Osteoblast (primary cell): ENCODE results near the gene CCNT2. TPM values are rescaled to one million over a fixed set of nuclear protein-coding genes. Genes with fewer than 3 reads are reported as not detected.

Source experiments
- DNase-seq: peaks from one replicate; pipeline ENCODE4 v3.0.0; 2011; ENCODE audit warnings: low spot score, mixed read lengths; ENCODE audit not compliant: insufficient read length; ENCODE audit errors: missing footprints
- H2AFZ ChIP-seq: 2 replicates; pipeline ENCODE4 v1.6.0; 2011; ENCODE audit warnings: mild to moderate bottlenecking, low read length
- H3K27ac ChIP-seq: 2 replicates; pipeline ENCODE4 v1.5.1; 2011; ENCODE audit warnings: mild to moderate bottlenecking, low read depth, low read length, moderate library complexity
- H3K27me3 ChIP-seq: 2 replicates; pipeline ENCODE4 v1.6.0; 2012; ENCODE audit warnings: mild to moderate bottlenecking, control low read depth, inconsistent platforms, low read length, moderate library complexity; ENCODE audit not compliant: insufficient read depth
- H3K36me3 ChIP-seq: 2 replicates; pipeline ENCODE4 v1.5.1; 2011; ENCODE audit warnings: mild to moderate bottlenecking, low read length, control low read depth, moderate library complexity; ENCODE audit not compliant: insufficient read depth
- H3K4me1 ChIP-seq: 2 replicates; pipeline ENCODE4 v1.5.1; 2011; ENCODE audit warnings: mild to moderate bottlenecking, low read length, control low read depth, moderate library complexity; ENCODE audit not compliant: insufficient read depth
- H3K4me2 ChIP-seq: 2 replicates; pipeline ENCODE4 v1.6.0; 2011; ENCODE audit warnings: mild to moderate bottlenecking, low read length; ENCODE audit not compliant: insufficient read depth
- H3K4me3 ChIP-seq: fragments of 200-600 bp; sonication (generic); 3 replicates; pipeline ENCODE4 v1.5.1; 2012; ENCODE audit warnings: mild to moderate bottlenecking, low read length, inconsistent platforms; ENCODE audit not compliant: insufficient read depth
- H3K79me2 ChIP-seq: 2 replicates; pipeline ENCODE4 v1.6.0; 2012; ENCODE audit warnings: mild to moderate bottlenecking, low read length, control low read depth, inconsistent platforms; ENCODE audit not compliant: insufficient read depth
- H3K9me3 ChIP-seq: 2 replicates; pipeline ENCODE4 v1.5.1; 2011; ENCODE audit warnings: low read depth, low read length, control low read depth
- H4K20me1 ChIP-seq: 2 replicates; pipeline ENCODE4 v1.6.0; 2012; ENCODE audit warnings: mild to moderate bottlenecking, low read length, control low read depth; ENCODE audit not compliant: insufficient read depth
- total RNA-seq: library from RNA; depleted of rRNA; stranded (reverse); fragments of >200 nt; gene quantifications from 2 replicates; pipeline ENCODE4 v1.2.3, GENCODE V29; 2012
- TF ChIP-seq, protein P1 (sequence below): IDR thresholded peaks from 2 replicates; pipeline ENCODE4 v1.5.1; 2011; ENCODE audit warnings: mild to moderate bottlenecking, low read depth, low read length, moderate library complexity; ENCODE audit errors: extremely low read depth

Gene CCNT2
- total RNA-seq, 1 donor: 26.8 TPM

DNA sequence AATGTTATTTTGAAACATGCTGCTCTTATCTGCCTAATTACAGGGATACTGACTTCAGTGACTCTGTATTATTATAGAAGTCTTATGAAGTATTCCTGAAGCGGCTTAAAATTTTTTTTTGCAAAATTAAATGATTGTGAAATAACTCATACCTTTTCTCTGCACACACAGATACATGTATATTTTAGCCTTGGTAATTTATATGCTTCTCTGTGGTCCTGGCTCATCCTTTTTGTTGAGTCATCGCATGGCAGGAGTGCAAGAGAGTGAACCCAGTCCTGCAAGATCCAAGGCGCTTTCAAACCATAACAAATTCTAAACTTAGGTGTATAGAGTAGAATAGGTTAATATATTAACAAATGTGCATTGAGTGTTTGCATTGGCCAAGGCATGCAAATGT, 8.6 kb downstream of the CCNT2 start:
- H3K4me1 ChIP-seq: peaks cover 14% of the 10 kb centered on the region
- H3K27me3 ChIP-seq: no peaks in the 10 kb centered on the region
- peaks cover 99% of the 10 kb centered on the region for H3K79me2 ChIP-seq
- TF ChIP-seq, protein P1, sequence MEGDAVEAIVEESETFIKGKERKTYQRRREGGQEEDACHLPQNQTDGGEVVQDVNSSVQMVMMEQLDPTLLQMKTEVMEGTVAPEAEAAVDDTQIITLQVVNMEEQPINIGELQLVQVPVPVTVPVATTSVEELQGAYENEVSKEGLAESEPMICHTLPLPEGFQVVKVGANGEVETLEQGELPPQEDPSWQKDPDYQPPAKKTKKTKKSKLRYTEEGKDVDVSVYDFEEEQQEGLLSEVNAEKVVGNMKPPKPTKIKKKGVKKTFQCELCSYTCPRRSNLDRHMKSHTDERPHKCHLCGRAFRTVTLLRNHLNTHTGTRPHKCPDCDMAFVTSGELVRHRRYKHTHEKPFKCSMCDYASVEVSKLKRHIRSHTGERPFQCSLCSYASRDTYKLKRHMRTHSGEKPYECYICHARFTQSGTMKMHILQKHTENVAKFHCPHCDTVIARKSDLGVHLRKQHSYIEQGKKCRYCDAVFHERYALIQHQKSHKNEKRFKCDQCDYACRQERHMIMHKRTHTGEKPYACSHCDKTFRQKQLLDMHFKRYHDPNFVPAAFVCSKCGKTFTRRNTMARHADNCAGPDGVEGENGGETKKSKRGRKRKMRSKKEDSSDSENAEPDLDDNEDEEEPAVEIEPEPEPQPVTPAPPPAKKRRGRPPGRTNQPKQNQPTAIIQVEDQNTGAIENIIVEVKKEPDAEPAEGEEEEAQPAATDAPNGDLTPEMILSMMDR: no peak
- no peaks in the 10 kb centered on the region for H3K36me3 ChIP-seq
- no peak overlapping the region for H3K4me3 ChIP-seq
- no peak overlapping the region for H3K4me2 ChIP-seq
- no peak overlapping the region for H3K27ac ChIP-seq
- H4K20me1 ChIP-seq: peaks cover 72% of the 10 kb centered on the region
- no peak overlapping the region for H2AFZ ChIP-seq
- no peak for DNase-seq
- H3K9me3 ChIP-seq: no peaks in the 10 kb centered on the region

DNA sequence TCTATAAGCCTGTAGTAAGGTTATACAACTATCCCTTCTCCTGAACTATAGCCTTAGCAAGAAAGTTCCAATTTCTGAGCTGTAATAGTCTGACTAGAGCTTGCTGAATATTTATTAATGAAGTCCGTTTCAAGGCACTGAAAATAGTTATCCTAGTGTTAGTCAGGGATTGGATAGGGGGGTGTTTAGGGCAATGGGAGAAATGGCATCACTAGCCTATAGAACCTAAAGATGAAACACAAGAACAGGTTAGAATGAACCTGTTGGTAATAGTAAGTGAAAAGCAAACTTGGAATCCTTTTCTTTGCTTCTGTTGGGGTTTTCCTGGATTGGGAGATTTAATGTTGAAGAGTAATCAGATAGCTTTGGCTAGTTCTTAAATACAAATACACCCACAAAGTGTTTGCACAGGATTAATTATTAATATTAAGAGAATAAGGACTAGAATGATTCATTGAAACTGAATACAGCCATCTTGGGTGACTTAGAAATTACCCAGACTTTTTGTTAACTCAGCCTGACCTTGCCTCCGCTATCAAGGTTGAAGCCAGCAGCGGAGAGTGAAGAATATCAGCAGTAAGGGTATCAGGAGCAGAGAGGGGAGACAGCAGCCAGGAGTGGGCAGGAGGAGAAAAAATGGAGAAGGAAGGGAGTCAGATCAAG, 14.4 kb downstream of the CCNT2 start:
- no peaks in the 10 kb centered on the region for H3K27me3 ChIP-seq
- H3K4me3 ChIP-seq: no peak overlapping the region
- H2AFZ ChIP-seq: no peak overlapping the region
- H3K27ac ChIP-seq: no peak overlapping the region
- TF ChIP-seq, protein P1: no peak
- peaks cover 49% of the 10 kb centered on the region for H4K20me1 ChIP-seq
- no peaks in the 10 kb centered on the region for H3K4me1 ChIP-seq
- no peak overlapping the region for H3K4me2 ChIP-seq
- no peaks in the 10 kb centered on the region for H3K9me3 ChIP-seq
- H3K36me3 ChIP-seq: peaks cover 11% of the 10 kb centered on the region
- H3K79me2 ChIP-seq: peaks cover 99% of the 10 kb centered on the region
- no peak for DNase-seq

DNA sequence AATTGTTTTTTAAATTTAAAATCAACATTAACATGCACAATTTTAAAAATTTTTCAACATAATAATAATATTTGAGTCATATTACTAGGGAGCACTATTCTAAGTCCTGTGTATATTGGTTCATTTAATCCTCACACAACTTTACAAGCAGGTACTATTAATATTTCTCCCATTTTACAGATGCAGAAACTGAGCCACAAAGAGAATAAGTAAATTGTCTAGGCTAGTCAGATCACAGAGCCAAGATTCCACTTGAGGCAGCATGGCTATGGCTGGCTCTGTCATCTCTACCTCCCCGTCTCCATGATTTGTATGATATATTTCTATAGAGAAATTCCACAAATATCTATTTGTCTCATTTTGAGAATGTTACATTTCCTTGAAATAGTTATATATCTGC, 15.1 kb downstream of the CCNT2 start:
- no peaks in the 10 kb centered on the region for H3K27me3 ChIP-seq
- H3K79me2 ChIP-seq: peaks cover 98% of the 10 kb centered on the region
- no peak overlapping the region for H3K4me3 ChIP-seq
- H3K9me3 ChIP-seq: no peaks in the 10 kb centered on the region
- DNase-seq: no peak
- H3K4me1 ChIP-seq: no peaks in the 10 kb centered on the region
- H3K27ac ChIP-seq: no peak overlapping the region
- no peak overlapping the region for H3K4me2 ChIP-seq
- peaks cover 47% of the 10 kb centered on the region for H4K20me1 ChIP-seq
- H3K36me3 ChIP-seq: peaks cover 17% of the 10 kb centered on the region
- H2AFZ ChIP-seq: no peak overlapping the region
- TF ChIP-seq, protein P1: no peak

DNA sequence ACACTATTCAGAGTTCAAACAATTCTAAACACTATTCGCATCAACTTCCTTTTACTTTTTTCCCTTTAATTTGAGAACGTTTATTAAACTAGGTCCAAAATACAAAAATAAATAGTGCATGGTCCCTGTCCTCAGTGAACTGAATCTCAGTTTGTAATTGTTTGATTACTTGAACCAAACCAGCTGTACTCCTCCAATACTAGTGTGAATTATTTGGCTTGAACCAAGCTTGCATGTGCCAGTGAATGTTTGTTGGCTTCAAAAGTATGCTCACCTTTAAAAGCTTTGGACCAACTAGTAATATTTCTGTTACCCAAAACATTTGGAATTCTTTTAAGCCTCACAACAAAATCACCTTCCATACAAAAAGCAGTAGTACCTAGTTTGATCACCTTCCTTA, 15.5 kb downstream of the CCNT2 start:
- no peaks in the 10 kb centered on the region for H3K4me1 ChIP-seq
- H2AFZ ChIP-seq: no peak overlapping the region
- H3K9me3 ChIP-seq: no peaks in the 10 kb centered on the region
- peaks cover 94% of the 10 kb centered on the region for H3K79me2 ChIP-seq
- no peak overlapping the region for H3K4me3 ChIP-seq
- H4K20me1 ChIP-seq: peaks cover 49% of the 10 kb centered on the region
- H3K4me2 ChIP-seq: no peak overlapping the region
- no peak overlapping the region for H3K27ac ChIP-seq
- peaks cover 20% of the 10 kb centered on the region for H3K36me3 ChIP-seq
- H3K27me3 ChIP-seq: no peaks in the 10 kb centered on the region
- TF ChIP-seq, protein P1: no peak
- no peak for DNase-seq
